Right ventricle myocardium superior (tissue), 1 donor: Measurements from ENCODE around the gene FAT3. TPM values are rescaled to one million over a fixed set of nuclear protein-coding genes. Genes with fewer than 3 reads are reported as not detected.

Source experiments
- ATAC-seq: fragments of 200-7000 bp; cut with Tn5 transposase; one replicate; pipeline ENCODE4 v1.9.1; 2020; ENCODE audit warnings: mild to moderate bottlenecking; ENCODE audit not compliant: poor library complexity
- DNase-seq: peaks from one replicate; pipeline ENCODE4 v3.0.0-alpha.2; 2020
- intact Hi-C: fragments of 100-400 bp; cut with DNase I; formaldehyde crosslinking; loops from one replicate; pipeline ENCODE4 v1.11.2; 2022
- long read RNA-seq: library from polyadenylated mRNA; unstranded; transcript quantifications from one replicate; pipeline ENCODE4 v2.0.0, GENCODE V29; 2021
- total RNA-seq: library from RNA; stranded (reverse); fragmentation: NEBNext Ultra II Directional; extraction: Animal tissue kit (Norgen Biotek cat#: 25700); gene quantifications from one replicate; pipeline ENCODE4 v1.2.1, GENCODE V29; 2021
- donor health status: DM: no; HTN: yes; CAD: no; lungs with severe emphysema.

FAT3 gene
- total RNA-seq: 0.24 TPM
- long read RNA-seq: 0 reads

DNA sequence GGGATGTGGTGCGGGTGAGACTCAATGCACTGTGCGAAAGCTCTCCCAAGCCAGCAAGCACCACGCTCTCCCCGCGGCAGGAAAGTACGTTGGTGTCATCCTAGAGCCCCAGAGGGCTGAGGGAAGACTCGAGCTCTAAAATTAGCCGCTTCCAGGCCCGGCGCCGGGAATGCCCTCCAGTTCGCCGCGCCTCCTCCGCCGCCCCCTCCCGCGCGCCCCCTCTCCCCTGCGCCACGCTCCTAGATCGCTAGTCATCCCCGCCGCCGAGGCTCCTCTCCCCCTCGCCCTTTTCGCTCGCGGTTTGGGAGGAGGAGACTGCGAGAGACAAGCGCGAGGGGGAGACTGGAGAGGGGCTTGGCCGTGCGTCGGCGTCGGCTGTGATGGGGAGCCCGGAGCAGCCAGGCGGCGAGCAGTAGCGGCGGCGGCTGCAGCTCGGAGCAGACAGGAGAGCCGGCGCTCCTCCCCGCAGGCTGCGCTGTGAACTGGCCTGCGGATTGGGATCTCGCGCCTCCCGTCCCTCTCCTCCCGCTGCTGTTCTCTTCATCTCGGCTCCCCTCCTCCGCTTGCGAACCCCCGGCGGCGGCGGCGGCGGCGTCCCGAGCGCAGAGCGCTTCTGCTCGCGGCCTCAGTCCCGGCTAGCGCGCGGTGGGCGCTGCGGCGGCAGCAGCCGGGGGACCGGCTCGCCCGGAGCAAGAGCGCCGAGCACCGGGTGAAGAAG lies at the start of gene FAT3:
Gene FAT3, plus strand, starts transcription at position 412 of the 718 bp plus-strand sequence. CDS start 127,295 bp downstream, outside the sequence.
- intact Hi-C loops: no loop called here

DNA sequence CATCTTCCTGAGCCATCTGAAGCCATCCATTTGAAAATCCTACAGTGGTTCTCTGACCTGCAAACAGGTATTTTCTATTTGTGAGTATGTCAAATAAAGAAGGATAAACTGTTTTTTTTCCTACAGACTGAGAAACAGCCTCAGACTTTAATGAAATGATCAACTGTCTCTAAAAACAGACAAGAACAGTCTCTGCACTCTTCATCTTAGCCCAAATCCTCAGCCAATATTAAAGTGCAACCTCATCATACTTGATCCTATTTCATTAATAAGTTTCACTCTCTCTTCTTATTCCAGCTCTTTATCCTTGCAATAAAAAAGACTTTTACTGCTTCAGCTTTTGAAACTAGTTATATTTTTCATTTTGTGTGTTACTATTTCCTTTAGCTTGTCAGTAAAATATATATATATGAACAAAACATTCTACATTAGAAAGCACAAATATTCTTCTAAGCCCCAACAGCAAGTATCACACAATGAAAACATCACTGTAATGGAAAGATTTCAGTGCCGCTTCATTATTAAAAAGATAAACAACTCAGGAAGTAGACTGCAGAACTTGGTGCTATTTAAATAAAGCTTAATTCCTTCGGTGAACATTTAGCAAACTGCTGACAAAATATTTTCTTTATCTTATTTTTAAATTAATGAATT lies 45.5 kb upstream of the FAT3 start:
- ATAC-seq: no peak

More for the DNA sequence above, at the start of gene FAT3:
- ATAC-seq (peak; percentile 54), DNase-seq (no peak)

DNA sequence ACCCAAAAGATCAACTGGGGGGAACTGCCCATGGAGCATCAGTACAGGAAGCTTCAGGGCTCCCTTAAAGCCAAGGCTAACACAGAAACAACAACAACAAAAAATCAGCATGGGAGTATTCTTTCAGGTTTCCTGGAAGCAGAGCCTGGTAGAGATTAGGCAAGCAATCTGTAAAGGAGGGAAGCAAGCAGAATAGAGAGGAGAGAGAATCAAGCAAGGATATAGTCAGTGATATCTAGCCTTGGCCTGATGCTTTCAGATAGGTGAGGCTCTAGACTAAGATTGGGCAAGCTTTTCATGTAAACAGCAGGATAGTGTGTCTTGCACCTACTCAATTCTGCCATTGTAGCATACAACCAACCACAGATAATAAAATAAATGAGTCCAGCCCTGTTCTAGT lies 44.4 kb upstream of the FAT3 start:
- no peak for ATAC-seq
- intact Hi-C loops: no loop called here
- no peak for DNase-seq

More for the DNA sequence above, 45.5 kb upstream of the FAT3 start:
- DNase-seq: no peak
- intact Hi-C loops: no loop called here

DNA sequence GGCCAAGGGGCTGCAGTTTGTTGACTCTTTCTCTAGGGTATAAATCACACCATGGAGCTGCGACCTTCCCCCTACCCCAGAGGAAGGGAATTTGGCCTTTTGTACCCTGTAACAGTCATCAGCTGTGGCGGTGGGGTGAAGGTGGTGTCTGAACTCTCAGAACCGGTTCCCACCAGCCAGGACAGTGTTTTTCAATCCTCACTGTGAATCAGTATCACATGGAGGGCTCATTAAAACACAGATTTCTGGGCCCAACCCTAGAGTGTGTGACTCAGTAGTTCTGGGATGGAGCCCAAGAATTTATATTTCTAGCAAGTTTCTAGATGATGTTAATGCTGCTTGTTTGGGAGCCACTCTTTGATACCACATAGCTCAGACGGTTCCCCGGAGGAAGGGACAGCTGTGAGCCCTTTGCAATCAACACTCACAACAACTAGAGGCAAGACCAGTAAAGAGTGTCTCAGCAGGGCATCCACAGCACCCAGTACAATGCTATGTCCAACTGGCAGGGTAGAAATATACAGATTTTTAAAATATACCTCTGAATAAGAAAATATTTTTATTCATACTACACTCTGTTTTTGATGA lies 43.9 kb upstream of the FAT3 start:
- DNase-seq (no peak), ATAC-seq (no peak)
- intact Hi-C loops: no loop called here

DNA sequence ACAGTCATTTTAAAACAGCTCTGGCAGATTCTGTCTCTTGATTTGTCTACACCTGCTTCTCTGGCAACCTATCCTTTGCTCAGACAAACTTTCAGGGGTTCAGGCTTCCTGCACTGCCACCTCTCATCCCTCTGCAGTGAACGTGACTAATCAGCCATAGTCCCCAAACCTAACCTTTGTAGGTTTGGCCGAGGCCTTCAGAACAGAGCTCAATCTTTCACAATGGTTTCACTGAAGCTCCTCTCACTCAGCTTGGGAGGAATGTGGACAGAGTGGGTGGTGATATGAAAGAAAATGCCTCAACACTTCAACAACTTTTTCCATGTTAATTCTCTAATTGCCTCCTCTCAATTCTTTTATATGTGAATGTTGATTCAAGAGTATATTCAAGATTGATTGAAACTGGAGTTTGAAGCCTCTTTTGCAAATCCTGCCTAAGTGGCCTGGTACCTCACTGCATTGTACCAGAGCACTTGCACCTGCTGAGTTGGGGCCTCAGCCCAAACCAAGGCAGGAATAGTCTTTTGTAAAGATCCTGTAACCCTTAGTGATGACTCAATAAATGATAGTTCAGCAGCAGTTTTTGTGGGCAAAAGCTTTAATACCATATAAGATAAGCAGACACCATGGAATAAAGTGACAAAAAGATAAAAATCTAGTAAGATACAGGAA lies 33.9 kb upstream of the FAT3 start:
- intact Hi-C loops: no loop called here
- no peak for ATAC-seq
- no peak for DNase-seq

DNA sequence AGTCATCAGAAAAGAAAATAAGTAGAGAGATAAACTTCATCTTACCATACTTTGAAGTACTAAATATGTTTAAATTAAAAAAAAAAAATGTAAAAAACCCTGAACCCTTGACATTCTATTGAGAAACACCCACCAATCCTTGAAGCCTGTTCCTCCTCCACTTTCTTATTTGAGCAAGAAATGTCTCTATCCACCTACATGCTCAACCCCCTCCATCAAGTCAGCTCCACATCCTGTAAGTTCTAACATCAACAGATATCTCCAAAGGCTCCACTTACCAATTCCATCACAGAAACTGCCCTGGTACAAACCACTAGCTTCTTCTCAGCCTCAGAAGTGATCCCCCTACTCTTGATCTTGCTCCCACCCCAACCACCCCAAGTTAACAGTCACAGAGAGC lies 32.5 kb upstream of the FAT3 start:
- no peak for ATAC-seq
- intact Hi-C loops: no loop called here
- DNase-seq: no peak

DNA sequence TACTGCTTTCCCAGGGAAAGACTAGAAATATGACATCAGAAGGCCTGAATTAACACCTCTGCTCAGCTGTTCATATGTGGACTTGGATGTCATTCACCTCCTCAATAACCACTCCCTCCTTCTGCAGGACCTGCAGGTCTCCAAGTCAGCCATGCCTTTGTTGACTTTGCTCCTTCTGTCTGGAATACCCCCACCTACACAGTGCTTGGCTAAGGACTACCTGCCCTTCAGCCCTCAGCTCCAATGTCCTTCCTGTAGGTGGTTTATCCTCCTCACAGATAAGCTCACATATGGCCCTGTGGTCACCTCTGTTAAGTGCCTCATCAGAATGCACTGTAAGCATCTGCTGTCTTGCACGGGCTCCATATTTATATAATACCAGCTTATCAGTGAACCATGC lies 26.4 kb upstream of the FAT3 start:
- intact Hi-C loops: no loop called here
- ATAC-seq: no peak
- no peak for DNase-seq

DNA sequence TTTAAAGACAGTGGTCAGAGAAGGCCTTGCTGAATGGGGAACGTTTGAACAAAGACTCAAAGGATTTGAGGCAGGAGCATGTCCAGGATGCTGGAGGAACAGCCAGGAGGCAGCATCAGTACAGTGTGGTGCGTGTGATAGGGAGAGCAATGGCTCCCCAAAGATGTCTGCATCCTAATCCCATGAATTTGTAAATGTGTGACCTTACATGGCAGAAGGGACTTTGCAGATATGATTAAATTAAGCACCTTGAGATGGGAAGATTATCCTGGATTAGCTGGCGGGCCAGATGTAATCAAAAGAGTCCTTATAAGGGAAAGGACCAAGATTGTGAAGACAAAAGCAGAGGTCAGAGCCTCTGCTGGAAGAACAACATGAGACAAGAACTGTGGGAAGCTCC lies 24.6 kb upstream of the FAT3 start:
- intact Hi-C loops: no loop called here
- DNase-seq (no peak), ATAC-seq (no peak)

DNA sequence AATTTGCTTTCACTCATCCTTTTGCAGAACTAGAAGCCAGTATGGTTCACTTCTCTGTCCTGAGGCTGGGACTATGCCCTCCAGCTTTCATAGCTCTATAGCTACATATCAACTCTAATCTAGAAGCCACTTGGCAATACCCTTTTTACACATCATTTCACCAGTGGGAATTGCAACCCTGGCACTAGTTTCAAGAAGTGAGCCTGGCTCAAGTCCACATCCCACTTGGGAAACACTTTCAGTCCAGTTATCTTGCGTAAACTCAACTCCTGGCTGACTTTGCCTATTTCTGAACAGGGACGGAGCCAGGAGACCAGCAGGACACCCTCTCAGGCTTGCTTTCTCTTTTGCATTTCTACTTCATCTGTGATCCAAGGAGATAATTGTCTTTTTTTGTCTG lies 19.9 kb upstream of the FAT3 start:
- ATAC-seq (peak; percentile 96), DNase-seq (peak; percentile 41)
- intact Hi-C loops: no loop called here

DNA sequence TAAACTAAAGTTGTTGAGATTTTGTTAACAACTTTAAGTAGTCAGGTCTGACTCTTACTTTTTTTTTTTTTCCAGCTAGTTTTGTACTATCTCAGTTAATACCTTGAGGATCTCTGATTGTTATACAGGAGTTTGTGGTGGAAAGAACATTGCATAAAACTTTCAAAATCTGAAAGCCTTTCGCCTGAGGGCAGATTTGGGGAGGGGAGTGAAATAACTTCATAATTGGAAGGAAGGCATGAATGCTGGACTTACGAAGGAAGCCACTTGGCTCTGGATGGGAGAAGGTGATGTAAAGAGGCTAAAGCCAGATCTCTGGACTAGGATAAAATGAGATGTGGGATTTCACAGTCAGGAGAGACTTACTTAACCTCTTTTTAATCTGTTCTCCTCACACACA lies 18.2 kb upstream of the FAT3 start:
- intact Hi-C loops: no loop called here
- DNase-seq: no peak
- no peak for ATAC-seq

DNA sequence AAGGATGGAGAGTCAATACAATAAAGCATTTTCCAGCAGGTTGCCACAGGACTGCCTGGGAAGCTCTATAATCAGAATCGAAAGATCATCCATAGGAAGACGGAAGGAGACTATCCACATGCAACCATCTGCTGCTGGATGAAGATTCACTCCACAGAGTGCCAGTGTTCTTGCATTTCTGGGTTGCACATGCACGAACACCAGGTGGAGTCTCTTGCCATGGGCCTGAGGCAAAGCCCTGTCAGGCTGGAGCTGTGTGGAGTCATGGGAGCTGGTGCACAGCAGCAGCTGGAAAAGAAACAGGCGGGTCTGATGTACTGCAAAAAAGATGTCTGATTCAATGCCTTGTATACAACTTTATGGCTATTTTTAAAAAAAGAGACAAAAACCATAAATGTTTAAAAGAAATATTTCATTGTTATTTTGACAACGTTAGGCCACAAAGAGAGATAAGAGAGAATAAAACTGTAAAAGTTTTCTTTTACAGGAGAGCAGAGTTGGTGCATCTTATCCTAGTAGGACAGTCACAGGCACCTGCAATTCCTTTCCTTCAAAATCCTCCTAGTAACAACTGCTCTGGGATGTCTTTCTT lies 12.9 kb upstream of the FAT3 start:
- intact Hi-C loops: loop anchor here (10.0 kb wide), 1 partner anchor 673 kb away; no protein-coding TSS in a partner anchor
- DNase-seq (peak; percentile 39), ATAC-seq (peak; percentile 71)

DNA sequence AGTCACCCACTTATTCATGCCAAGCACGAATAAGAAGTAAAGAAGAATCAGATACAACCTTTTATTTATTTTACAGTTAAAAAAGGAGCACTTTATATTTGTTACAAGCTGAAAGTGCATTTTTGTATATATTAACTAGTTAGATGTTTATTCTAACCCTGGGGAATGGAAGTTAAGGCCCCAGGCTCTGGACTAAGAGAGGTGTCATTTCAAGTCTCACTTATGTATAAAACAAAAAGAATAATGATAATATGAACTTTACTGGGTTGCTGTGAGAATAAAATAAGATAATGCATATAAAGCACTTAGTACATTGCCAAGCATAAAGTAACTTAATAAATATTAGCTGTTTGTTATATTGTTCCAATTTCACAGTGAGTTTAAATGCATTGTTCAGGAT lies 12.1 kb upstream of the FAT3 start:
- DNase-seq (no peak), ATAC-seq (no peak)
- intact Hi-C loops: loop anchor here (10.0 kb wide), 1 partner anchor 672 kb away; no protein-coding TSS in a partner anchor

DNA sequence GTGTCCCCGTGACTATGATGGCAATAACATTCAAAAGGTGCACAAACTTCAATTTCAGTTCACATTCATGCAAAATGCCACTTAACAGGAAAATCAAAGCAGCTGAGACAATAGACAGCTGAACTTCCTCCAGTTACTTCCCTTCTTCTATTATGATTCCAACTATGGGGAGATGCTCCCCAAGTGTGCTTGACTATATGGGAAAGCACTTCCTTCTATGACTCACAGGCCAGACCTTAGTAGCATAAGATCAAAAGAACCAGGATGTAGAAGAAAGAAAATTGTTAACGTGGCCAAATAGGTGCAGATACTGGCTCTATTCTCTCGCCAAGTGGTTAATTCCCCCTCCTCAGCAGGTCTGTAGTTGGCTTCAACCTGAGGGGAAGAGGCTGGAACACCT lies 7.8 kb upstream of the FAT3 start:
- intact Hi-C loops: loop anchor here (10.0 kb wide), 1 partner anchor 668 kb away; no protein-coding TSS in a partner anchor
- DNase-seq (no peak), ATAC-seq (no peak)

DNA sequence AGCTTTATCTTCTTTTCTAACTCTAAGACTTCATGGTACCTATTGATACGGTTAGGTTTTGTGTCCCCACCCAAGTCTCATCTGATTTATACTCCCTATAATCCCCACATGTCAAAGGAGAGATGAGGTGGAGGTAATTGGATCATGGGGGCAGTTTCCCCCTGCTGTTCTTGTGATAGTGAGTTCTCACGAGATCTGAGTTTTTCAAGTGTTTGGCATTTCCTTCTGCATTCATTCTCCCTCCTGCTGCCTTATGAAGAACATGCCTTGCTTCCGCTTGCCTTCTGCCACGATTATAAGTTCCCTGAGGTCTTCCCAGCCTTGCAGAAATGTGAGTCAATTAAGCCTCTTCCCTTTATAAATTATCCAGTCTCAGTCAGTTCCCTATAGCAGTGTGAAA lies 5.1 kb upstream of the FAT3 start:
- ATAC-seq: no peak
- intact Hi-C loops: loop anchor here (10.0 kb wide), 1 partner anchor 665 kb away; no protein-coding TSS in a partner anchor
- DNase-seq: no peak

DNA sequence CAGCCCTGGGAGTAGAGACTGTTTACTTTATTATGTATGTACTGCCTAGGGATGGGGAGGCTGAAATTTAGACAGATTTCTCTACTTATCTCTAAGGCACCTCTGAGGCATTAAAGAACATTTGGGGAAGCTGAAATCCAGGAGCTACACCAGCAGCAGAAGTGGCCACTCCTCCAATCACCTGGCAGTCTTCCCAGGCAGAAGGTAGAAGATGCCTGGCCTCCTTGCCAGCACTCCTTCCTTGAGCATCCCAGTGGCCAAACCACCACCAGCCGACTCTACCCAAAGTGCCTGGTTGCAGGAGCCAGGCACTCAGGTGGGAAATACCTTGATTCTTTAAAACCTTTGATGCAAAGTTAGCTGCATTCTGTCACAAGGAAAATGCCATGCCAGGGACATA lies 1.9 kb upstream of the FAT3 start:
- no peak for DNase-seq
- intact Hi-C loops: no loop called here
- no peak for ATAC-seq

DNA sequence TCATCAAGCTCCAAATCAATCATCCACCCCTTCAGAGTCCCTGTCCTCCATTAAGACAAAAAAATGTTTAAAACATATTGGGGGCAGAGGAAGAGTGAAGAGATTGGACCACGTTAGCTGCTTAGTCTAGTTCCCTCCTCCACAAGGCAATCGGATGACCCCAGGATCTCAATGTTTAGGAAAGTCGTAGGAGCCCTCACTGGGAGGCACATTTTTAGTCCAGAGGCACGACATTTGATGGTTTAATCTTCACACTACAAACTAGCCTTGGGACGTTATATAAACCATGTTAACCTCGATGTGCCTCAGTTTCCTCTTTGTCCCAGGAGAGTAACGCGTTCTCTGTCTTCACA lies 588 bp upstream of the FAT3 start:
- DNase-seq: no peak
- intact Hi-C loops: no loop called here
- ATAC-seq: no peak

DNA sequence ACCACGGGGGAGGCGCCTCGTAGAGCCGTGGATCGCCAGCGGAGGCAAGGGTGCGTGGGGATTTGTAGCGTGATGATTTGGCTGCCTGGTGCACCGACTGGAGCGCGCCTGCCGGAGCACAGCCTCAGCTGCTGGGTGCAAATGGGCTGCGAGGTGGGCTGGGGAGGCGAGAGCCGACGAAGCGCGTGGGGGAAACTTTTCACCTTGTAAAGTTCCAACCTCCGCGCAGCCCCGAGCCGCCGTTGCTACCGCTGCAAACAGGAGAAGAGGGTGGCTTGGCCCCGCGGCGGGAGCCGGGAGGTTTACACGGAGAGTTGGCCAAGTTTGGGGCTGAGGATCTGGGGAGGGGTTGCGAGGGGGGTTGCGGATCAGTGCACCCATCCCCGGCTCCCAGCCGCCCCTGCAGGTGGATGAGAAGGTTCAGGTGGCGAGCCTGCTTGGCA lies 528 bp downstream of the FAT3 start:
- DNase-seq: no peak
- intact Hi-C loops: no loop called here
- peak; percentile 31 for ATAC-seq

DNA sequence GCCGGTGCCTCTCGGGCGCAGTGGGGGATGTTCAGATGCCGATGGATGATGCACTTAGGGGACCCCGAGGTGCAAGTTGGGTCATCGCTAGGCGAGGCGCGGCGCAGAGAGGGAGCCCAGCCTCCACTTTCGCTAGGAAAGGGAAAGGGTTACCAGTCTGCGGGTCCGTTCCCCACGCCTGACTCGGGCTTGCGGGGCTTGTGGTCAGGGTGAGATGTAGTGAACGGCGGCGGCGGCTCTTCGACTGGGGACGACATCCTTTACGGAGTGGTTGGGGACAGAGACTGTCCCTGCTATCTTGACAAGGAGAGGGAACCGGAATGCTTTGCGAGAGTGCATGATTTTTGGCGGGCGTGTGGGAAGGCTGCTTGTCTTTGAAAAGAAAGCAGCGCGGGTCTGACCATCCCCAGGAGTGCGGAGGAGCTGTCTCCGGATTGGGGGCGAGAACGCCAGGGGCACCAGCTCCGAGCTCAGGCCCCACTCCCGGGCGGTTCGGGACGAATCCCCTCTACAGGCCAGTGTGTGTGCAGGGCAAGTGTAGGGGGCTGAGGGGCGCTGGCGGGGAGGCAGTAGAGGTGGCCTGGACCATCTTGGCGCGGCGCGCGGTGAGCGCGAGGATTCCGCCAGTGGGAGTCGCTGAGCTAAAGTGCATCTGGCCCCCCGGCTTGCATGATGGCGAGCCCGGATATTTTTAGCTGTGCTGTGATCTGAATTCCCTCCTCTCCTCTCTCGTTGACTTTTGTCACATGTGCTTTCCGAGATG lies 1.1 kb downstream of the FAT3 start:
- DNase-seq: peak; percentile 39
- intact Hi-C loops: no loop called here

More for the DNA sequence above, 1.1 kb downstream of the FAT3 start:
- ATAC-seq: peak; percentile 33
